Stimulated activated CD4-positive, alpha-beta T cell treated with anti-CD3 and anti-CD28 coated beads, Interleukin-4, amount 100 ng/mL, for 4 hours (primary cell): ENCODE measurements around the gene LRRC55.

ENCODE experiments used
- DNase-seq, 2 experiments: peaks; one replicate each; pipeline ENCODE4 v3.0.0-alpha.2; 2020

The LRRC55 gene

DNA sequence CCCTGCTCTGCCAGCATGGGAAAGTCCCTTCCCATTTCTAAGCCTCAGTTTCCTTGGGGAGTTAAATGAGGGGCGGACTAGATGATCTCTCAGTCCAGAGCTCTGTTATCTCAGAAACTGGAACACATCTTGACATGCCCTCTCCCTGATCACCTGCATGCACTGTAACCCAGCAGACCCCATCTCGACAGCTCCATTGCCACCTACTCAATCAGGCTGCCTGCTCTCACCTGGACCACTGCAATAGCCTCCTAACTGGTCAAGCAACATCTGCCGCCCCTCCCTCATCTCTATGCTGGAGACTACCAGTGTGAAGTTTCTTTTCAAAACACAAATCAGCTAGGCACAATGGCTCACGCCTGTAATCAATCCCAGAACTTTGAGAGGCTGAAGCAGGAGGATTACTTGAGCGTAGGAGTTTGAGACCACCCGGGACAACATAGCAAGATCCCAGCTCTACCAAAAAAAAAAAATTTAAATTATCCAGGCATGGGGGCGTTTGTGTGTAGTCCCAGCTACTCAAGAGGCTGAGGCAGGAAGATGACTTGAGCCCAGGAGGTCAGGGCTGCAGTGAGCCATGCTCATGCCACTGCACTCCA lies 22.2 kb downstream of the LRRC55 start:
- DNase-seq: no peak

DNA sequence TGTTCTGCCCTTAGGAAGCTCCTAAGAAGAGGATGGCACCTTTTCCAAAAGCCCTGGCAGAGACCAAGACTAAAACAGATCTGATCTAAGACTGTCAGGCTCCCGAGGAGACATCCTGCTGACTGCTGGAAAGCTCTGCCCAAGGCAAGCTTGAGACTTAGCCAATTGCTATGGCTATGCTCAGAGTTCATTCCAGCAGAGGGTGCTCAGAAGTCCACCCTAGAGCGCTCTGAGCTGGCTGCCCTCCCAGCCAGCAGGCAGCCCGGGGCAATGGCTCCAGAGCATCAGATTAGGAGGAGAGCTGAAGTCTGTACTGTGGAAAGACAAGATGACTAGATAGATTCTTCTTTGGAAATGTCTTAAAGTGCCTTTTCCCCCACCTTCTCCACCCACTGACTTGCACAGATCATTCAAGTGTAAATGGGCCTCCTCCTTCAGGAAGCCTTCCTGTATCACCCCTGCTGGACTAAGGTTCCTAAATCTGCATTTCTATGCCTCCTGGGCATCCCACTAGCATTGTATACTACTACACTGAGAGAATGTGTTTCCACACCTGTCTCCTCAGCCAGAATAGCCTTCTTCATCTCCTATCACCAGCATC lies 23.4 kb downstream of the LRRC55 start:
- DNase-seq: no peak

DNA sequence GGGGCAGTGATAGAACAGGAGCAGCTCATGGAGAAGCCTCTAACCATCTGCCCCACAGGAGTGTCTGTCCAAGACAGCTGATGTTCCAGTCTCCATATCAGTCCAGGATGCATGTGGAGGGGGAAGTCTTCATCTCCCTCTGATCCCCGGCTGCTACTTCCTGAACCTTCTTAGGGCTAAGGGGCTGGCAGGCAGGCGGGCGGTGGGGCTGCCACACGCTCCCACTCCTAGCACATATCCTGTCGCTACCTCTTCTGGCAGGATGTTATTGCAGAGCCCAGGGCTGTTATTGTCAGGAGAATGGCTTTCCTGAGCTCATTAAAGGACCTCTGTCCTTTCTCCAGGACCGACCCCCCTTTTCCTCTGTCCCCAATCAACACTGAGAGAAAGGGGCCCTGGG lies 25.4 kb downstream of the LRRC55 start:
- DNase-seq: no peak

DNA sequence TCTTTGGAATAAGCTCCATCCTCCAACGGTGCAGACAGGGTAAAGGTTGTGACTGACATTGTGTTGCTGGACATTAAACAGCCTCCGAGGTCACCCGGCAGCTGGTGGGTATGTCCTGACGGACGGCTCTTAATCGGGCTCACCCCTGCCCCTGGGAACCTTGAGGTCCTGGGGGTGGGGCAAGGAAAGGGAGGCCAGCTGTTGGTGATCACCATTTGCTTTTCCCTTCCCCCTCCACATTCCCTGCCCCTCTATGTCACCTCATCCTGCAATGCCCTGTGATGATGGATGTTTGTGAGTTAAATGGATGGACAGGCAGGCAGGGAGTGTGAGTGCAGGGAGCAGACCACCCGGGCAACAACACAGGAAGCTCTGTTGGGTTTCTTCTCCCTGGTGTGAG lies 29.0 kb downstream of the LRRC55 start:
- DNase-seq: no peak

DNA sequence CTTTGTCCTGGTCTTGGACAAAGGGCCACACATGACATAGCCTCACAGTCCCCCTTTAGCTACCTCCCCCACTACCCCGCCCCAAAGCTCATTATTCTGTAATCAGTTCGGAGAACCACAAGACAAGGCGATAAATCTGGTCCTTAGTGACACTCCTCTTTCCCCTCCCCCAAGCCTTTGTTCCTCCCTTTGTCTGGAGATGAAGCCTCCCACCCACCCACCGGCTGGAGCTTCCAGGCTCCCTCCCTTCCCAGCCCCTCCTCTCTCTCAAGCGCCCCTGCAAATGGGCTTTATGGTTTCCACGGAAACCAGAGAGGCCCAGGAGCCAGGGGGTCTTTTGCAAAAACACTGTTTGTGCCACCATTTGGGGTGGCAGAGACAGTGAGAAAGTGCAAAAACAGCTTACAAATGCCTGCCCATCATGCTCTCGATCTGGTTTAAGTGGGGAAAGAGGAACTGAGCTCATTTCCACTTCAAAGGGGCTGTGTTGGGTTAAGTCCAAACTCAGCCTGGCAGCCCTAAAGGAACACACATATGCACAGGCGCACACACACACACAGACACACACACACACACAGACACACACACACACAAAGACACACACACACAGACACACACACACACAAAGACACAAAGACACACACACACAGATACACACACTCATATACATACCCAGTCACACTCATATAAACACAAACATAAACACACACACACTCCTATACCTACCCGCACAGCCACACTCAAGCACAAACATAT lies 31.8 kb downstream of the LRRC55 start:
- no peak for DNase-seq

DNA sequence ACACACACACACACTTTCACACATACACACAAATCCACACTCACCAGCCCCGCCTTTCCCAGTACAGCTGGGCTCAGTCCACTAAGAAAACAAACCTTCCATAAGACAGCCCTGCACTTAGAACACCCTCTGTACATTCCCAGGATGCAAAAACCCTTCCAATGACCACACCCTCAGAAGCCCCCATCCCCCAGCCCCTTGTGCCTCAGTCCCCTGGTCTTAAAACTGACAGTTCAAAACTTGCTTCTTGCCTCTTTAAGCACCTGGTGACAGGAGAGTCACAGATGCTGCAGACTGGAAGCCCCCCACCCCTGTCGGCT lies 32.3 kb downstream of the LRRC55 start:
- no peak for DNase-seq

DNA sequence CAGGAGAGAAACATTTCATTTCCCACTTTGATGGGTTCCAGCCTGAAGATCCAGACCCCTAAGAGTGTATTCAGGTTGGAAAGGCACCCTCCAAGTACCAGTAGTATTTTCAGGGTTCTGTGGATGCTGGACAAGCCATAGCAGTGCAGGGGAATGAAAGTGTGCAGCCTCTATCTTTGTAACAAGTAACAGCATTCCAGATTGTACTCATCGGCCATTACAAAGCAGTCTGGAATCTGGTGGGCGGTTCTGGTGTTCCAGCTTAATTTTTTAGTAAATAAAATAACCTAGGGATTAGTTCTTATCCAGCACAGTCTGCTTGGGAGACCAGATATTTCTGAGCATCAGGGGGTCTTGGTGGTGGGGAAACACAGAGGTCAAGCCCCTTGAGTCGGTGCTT lies 32.7 kb downstream of the LRRC55 start:
- DNase-seq: no peak

DNA sequence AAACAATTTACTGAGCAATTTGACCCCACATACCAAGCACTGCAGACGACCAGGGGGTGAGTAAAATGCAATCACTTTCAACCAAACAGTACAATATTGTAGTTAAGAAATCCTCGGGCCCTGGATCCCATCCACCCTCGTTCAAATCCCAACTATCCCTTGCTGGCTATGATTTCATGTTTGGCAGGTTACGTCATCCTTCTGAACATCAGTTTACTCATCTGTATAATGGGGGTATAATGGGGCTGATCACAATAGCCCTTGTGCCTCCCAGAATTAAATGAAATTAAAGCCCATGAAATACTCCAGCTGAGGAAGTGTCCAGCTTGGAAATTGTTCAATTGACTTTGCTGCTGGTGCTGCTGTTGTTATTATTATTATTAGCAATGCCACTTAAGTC lies 34.7 kb downstream of the LRRC55 start:
- DNase-seq: no peak

DNA sequence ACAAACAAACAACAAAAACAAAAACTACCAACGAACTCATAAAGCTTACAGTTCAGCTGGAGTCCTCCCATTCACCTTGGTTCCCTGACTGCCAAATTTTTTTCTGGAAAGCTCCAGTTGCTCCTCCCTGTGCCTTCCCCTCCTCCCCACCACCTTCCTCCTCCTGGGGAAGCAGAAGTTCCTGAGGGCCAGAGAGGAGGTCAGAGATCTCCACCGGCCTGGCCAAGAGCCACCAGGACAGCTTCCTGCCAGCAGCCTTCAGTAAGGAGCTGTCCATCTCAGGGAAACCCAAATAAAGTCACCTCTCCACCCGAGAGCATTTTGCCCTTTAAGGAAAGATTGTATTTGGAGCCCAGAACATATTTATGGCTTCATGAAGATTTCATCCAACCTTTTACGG lies 35.3 kb downstream of the LRRC55 start:
- no peak for DNase-seq

DNA sequence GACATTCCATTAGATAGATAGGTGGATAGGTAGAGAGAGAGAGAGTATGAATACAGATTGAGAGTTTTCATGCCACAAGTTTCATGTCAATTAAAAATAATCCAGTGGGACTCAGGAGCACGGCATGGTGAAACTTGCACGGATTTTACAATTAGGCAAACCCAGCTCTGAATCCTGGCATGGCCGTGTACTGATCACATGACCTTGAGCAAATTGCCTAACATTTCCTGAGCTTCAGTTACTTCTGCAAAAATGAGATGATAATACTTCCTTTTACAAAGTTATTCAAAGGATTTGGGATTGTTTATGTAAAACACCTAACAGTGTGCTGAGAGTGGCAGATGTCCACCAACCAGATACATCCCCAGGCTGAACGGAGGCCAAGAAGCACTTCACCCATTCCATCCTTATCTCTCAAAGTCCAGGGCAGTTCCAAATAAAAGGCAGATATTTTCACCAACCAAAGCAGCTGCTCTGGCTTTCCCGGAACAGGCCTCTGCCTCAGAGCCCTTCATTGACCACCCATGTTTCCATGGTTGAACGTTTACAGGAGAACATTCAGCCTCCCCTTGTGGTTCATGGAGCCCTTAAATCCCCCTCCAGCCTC lies 37.4 kb downstream of the LRRC55 start:
- DNase-seq: no peak

DNA sequence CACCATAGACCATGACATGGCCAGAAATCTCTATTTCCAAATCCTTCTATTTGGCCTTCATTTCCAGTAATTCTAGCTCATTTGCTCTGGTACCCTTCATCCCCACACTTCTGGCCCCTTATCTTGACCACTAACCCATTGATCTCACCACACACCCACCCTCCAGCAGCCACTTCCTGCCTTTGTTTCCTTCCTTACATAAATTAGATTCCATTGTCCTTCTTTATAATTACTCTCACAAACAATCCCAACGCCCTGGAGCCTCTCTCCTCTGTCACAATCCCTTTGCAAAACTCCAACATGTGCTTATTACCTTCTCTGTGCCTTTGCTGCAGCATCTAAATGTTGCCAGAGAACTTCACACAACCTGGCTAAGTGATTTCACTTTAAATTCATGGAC lies 40.5 kb downstream of the LRRC55 start:
- DNase-seq: no peak

DNA sequence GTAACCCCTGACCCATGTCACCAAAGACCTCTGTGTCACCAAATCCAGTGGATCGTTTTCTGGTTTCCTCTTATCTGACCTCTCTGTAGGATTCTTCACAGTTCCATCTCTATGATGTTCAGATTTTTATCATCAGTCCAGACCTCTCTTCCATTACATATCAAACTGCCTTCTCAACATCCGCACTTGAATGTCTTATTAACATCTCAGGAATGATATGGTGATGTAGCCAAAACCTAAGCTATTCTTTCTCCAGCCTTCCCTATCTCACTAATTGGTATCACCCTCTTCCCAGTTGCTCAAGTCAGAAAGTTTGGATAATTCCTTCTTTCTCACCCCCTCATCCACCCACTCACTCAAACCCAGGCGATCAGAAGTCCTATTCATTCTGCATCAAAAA lies 41.8 kb downstream of the LRRC55 start:
- no peak for DNase-seq

DNA sequence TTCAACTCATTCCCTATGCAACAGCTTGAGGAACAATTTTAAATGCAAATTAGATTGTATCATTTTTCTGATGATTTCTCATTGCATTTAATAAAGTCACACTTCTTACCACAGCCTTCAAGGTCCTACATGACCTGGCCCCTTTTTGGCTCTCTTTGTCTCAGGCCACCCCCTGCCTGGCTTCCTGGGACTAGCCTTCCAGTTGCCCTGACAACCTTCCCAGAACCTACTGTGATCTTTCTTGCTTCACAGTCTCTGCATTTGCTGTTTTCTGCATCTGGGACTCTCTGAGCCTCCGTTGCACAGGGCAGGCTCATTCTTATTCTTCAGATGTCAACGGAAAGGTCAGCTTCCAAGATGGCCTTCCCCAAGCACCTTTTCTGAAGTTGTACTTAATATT lies 42.4 kb downstream of the LRRC55 start:
- no peak for DNase-seq

DNA sequence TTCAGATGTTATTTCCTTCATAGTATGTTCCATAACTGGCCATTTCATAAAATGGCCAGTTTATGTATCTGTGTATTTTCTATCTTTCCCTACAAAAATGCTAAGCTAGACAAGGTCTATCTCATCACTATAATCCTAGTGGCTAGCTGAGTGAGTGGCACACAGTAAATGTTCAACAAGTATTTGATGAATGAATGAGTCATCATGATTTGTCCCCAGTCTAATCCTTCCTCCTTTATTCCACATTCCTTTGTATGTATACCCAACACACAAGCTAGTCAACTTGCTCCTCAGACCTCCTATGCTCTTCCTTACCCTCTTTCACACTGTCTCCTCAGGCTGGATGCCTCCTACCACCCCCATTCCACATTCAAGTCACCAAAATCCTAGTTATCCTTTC lies 42.8 kb downstream of the LRRC55 start:
- DNase-seq: no peak

DNA sequence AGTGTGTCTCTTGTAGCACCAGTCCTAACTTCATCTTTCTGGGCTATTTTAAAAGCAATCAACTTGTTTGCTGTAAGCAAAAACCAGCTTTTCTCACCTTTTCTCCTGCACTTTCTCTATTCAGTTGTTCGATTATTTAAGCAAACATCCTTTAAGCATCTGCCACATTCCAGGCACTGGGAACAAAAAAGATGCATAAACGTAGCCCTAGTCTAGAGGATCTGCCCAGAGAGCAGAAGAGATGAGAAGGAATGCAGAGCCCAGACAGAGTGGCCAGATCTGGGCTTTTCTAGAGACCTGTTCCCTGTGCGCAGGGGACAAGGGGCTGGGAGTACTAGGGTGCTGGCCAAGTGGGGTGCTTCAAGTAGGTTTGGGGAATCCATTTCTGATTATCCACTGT lies 46.8 kb downstream of the LRRC55 start:
- DNase-seq: no peak

DNA sequence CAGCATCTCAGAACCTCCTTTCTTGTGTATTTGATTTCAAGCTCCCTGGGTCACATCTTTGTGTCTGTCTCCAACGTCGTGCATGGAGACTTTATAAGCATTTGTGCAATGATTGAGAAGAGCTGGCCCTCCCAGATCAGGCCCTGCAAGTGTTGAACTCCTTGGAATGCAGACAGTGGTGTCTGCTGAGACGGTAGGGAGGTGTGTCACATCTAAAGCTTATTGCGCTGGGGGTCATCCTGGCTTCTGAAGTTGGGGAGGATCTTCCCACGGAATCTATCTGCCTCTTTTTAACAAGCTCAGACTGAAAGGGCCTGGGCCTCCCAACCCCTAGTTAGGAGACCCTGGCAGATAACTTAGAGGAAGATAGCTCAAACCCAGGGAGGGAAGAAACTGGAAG lies 48.6 kb downstream of the LRRC55 start:
- no peak for DNase-seq

DNA sequence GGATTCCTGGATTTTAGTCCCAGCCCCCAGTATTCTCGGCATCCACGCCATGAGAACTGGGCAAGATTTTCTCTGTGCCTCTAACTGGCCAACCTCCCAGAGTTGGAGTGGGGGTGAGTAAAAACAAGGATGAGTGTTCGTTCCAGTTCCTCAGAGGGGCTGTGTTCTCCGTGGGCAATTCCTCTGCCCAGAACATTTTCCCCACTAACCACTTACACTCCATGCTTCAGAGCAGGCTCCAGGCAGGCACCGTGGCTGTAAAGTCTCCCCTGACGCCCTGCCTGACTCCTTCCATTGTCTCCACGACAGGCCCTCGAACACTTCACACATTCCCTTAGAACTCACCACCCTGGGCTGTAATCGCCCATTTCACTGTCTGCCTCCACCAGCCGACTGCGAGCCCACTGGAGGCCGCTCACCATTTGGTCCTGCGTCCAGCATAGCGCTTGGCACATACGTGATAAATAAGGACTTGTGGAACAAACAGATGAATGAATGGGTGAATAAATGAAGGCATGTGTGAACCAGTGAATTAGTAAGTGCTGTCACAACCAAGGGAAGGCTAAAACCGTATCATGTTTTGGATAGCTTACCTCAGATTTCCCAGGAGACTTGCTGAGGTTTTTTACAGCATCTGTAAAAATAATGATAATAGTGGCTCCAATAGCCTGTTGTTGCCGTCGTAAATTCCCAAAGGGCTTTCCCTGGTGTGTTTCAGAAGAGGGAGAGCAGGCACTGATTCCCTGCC lies 49.2 kb downstream of the LRRC55 start:
- DNase-seq: no peak

DNA sequence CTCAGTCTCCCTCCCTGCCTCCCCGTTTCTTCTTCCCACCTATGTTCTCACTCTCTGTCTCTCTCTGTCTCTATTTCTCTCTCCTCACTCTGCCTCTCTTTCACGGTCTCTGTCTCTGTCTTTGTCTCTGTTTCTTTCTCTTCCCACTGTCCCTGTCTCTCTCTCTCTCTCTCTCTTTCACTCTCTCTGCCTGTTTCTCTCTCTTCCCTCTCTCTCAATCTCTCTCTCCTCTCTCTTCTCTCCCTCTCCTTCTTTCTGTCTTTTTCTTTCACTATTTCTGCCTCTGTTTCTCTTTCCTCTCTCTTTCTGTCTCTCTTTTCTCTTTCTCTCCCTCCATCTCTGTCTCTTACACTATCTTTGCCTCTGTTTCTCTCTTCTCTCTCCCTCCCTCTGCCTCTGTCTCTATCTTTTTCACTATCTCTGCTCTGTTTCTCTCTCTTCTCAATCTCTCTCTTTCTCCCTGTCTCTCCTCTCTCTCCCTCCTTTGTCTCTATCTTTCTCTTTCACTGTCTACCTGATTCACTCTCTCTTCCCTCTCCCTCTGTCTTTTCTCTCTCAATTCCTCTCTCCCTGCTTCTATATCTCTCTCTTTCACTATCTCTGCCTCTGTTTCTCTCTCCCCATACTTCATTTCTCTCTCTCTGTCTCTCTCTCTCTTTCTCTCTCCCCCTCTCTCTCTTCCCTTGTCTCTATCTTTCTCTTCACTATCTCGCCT lies 49.9 kb downstream of the LRRC55 start:
- DNase-seq: no peak

DNA sequence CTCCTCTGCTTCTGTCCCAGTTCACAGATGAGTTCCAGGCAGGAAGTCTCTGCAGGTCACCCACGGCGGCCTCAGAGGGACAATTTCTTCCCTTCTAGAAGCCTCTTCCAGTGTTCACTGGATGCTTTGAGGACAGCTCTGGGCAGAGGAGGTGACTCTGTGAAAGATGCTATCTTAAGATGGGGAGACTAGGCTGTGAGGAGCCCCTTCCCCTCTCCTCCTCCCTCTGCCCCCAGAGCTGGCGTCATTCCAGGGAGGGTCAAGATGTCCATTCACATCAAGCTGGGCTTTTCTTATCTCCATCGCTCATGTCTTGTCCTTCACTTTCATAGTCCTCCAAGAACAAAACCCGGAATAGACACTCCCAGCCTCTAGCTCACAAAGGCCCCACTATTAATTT lies 51.9 kb downstream of the LRRC55 start:
- no peak for DNase-seq

DNA sequence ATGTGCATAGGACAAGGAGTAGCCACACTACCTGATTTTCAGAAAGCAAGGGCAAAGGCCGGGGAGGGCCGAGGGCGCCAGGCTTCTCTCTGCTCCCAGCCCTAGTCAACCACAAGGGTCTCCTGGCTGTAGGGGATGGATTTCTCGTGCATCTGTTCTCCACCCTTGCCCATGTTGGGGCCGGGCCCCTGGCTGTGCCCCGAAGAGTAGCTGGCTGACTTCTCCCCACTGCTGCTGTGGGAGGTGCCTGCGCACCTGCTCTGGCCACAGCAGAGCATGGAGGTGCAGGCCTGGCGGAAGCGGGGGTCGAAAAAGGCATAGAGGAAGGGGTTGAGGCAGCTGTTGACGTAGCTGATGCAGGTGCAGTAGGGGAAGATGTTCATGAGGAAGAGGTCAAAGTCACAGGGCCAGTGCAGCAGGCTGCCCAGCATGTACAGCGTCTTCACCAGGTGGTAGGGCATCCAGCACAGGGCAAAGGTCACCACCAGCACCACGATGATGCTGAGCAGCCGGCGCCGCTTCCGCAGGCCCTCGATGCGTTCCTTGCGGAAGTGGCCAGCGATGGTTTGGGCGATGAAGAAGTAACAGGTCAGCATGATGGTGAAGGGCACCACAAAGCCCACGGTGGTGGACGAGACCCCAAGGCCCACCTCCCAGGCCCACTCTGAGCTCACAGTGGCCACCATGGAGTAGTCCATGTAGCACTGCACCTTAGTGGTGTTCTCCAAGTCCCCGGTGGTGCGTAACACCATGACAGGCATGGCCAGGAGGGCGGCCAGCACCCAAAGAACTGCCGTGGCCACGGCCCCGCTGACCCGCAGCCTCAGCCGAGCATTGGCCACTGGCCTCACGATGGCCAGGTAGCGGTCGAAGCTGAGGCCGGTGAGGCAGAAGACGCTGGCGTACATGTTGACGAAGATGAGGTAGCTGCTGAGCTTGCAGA lies 54.3 kb downstream of the LRRC55 start:
- DNase-seq: no peak

DNA sequence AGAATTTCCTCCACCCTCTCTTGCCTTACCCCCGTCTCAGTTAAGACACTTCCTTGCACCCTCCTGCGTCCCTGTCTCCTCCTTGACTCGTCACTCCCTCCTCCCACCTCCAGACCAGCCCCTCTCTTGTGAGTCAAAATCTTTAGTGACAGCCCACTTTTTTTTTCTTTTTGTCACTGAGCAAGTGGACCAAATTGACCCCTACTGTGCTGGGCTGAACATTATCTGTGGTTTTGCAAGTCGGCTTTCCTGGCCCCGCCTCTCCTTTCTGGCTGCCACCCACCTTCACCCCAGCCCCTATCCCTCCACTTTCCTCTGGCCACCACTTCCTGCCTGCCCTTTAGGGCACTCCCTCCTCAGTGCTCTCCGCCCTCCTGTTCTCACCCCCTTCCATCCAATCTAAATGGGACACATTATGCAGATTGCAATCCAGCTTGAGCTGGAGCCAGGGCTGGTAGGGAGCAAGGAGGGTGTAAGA lies 55.5 kb downstream of the LRRC55 start, which contains the start of gene APLNR:
Gene APLNR, minus strand, starts transcription at position 47 of the 478 bp plus-strand sequence. CDS start 246 bp downstream, outside the sequence.
- no peak for DNase-seq
